ENCODE results near the gene RAX2.
"Not testable (repeated sequence)": the region's sequence is repeated elsewhere in the genome, so short reads cannot be mapped to it uniquely, and the experiment has no call there.

Gene RAX2

DNA sequence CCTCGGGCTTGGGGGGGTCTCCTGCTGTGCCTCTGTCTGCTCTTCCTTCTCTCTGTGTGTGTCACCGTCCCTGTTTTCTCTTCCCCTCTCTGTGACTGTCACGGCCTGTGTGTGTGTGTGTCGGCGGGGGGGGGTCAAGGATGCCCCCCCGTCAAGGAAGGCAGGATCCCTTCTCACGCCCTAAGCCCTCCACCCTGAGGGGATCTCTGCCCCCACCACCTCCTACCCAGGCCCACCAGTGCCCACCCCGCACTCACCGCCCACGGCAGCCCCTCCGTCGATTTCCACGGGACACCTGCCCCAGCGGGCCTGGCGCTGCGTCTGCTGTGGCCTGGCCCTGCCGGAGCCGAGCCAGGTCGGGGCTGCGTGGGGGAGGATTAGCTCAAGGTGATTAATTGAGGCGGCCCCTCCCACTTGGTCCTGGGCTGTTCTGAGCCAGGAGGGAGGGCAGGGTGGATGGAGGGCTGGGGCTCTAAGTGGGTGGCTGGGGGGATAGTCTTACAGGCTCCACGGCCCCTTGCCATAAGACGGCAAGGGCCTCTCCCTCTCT, at the start of gene RAX2:
Gene RAX2, minus strand, starts transcription at position 323 of the 550 bp plus-strand sequence. CDS start 486 bp downstream, outside the sequence.
- DNase-seq = no peak

GRCh38 chr19:3821156-3821555, 49.1 kb upstream of the RAX2 start:
- DNase-seq = no peak

DNA sequence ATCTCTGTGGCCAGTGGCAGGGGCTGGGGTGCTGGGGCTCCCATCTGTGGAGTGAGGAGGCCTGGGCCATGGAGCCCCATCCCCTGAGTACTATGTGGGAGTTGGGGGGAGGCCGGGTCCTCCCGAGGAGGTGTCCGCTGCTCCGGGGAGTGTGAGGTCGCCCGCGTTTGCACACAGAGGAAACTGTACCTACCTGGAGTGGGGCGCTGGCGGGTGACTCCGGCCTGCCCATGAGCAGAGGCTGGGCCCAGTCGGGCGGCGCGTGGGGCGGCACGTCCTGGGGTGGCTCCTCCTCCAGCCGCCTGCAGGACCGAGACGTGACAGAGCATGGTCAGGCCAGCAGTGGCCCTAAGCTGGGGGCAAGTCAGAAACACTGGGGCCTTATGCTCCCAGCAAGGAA, 48.0 kb upstream of the RAX2 start:
- DNase-seq = no peak

DNA sequence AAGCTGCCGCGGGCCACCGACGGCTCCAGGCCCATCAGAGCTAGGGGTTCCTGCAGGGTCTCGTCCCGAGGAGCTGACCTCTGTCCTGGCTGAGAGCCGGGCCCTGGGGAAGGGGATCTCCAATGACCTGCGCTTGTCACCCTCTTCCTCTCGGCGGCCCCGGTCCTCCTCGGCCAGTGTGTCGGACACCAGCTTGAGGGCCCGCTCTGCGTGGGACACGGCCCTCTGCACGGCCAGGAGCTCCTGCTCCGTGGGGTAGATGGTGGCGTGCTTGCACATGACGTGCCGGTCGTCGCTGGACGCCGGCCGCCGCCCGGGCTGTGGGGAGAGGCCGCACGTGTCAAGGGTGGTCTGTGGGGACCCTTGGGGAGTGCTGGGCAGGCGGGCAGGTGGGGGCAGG, 46.9 kb upstream of the RAX2 start:
- no peak for DNase-seq

DNA sequence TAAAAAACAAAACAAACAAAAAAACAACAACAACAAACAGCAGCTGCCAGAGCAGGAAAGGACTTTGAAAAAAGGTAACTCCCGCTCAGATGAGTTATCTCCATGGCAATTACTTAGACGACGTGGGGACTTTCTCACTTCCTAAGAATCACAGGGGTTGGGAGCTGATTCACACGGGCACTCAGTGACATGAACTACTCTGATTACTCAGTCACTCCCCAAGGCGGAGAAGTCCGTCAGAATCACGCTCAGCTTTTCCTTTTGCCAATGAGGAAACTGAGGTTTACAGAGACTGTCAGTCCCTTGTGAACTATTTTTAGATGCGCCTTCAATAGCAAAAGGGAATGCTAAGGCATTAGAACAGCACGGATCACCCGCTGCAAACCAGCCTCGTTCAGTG, 46.4 kb upstream of the RAX2 start:
- no peak for DNase-seq

DNA sequence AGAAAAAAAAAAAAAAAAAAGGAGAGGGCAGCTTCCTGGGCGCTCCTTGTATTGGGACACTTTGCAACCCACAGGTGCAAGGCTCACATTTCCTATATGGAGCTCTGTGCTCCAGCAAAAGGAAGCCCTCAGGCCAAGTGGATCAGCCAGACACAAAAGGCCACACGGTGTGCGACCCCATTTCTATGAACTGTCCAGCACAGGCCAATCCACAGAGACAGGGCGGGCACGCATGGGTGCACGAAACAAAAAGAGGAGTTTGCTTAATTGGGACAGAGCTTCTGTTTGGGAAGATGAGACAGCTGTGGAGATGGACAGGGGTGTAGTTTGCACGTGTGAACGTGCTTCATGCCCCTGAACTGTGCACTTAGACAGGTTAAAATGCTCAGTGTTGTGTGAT, 45.7 kb upstream of the RAX2 start:
- no peak for DNase-seq

GRCh38 chr19:3816566-3817218, 44.7 kb upstream of the RAX2 start:
- no peak for DNase-seq

DNA sequence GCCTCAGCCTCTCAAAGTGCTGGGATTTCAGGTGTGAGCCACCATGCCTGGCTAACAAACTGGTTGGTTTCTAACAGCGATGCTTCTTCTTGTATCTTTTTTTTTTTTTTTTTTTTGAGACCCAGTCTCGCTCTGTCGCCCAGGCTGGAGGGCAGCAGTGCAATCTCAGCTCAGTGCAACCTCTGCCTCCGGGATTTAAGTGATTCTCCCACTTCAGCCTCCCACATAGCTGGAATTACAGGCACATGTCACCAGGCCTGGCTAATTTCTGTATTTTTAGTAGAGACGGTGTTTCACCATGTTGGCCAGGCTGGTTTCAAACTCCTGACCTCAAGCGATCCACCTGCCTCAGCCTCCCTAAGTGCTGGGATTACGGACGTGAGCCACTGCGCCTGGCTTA, 44.1 kb upstream of the RAX2 start:
- DNase-seq = not testable (repeated sequence)

- DNase-seq = no peak
These were observed 42.6 kb upstream of the RAX2 start for GRCh38 chr19:3814648-3815047.

GRCh38 chr19:3813473-3814392, 41.7 kb upstream of the RAX2 start:
- DNase-seq = no peak

- DNase-seq = no peak
These were observed 38.8 kb upstream of the RAX2 start for GRCh38 chr19:3810708-3811355.

- DNase-seq = no peak
These were observed 38.1 kb upstream of the RAX2 start for GRCh38 chr19:3809881-3810707.

- DNase-seq = no peak
These were observed 36.6 kb upstream of the RAX2 start for GRCh38 chr19:3808420-3809143.

GRCh38 chr19:3807574-3808354, 35.7 kb upstream of the RAX2 start:
- DNase-seq = no peak

- DNase-seq = no peak
These were observed 35.1 kb upstream of the RAX2 start for GRCh38 chr19:3807131-3807480.

GRCh38 chr19:3805859-3806258, 33.8 kb upstream of the RAX2 start:
- no peak for DNase-seq

DNA sequence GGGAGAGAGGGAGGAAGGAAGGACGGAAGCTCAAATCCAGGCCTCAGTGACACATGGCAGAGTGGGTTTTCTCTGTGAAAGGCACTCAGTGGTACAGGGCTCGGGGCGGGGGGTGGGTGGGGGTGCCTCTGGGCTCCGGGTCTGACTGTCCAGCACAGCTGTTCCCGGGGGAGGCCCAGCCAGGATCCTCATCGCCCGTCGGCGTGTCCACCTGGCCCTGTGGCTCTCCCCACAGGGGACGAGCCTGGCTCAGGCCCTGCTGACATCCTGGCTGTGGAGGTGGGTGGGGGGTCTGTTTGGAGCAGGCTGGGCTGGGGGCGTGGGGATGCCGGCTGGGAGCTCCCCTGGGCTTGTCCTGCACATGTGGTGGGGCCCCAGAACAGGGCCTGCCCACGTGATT, 32.4 kb upstream of the RAX2 start:
- DNase-seq = no peak

GRCh38 chr19:3803986-3804385, 32.0 kb upstream of the RAX2 start:
- DNase-seq = no peak

DNA sequence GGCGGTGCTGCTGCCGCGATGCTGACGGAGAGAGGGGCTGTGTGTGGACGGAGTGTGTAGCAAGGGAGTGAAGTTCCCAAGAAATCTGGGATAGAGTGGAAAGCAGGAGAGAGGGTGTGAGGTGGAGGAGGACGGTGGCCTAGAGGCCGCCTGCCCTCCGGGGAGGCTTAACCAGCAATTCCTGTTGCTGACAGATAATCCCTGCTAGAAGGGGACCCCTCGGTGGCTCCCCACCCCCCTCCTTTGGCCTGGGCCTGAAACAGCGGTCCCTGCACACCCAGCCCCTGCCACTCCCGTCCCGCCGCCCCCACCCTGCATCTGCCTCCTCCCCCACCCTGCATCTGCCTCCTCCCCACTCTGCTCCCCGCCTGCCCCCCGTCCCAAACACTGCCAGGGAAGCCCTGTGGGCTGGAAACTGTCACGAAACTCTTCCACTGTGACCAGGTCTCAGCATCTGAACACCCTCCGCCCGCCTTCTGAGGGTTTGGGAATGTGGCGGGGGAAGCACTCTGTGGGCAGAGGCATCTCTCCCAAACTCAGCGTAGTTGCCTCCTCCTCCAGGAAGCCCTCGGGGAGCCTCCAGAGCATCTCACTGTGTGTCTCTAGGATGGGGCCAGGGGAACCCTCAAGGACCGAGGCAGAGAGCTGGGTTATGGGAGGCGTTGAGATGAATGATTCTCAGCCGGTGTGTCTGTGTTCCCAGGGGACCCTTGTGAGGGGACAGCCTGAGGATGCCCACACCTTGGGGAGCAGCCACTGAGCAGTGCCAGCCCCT, 31.3 kb upstream of the RAX2 start:
- DNase-seq = no peak

GRCh38 chr19:3801412-3802096, 29.5 kb upstream of the RAX2 start:
- no peak for DNase-seq
